IMR-90 (cell line): Measurements from ENCODE around the gene C4orf17.

Experiments used
- CEBPB ChIP-seq: IDR thresholded peaks from 2 replicates; pipeline ENCODE4 v1.6.1; 2012; ENCODE audit warnings: low read depth, low read length, improper control_type of control experiment
- FOS ChIP-seq: fragments of 150-350 bp; IDR thresholded peaks from 2 replicates; pipeline ENCODE4 v1.6.1; 2016; ENCODE audit warnings: low read depth, low read length
- MXI1 ChIP-seq: IDR thresholded peaks from 2 replicates; pipeline ENCODE4 v1.6.1; 2012; ENCODE audit warnings: low read depth, mild to moderate bottlenecking, low read length, moderate library complexity, borderline replicate concordance
- POLR2A ChIP-seq: IDR thresholded peaks from 2 replicates; pipeline ENCODE4 v1.6.1; 2012; ENCODE audit warnings: mild to moderate bottlenecking, low read depth, low read length
- RAD21 ChIP-seq: IDR thresholded peaks from 2 replicates; pipeline ENCODE4 v1.6.1; 2012; ENCODE audit warnings: low read length, improper control_type of control experiment
- TF ChIP-seq, protein P1 (sequence below): conservative IDR thresholded peaks from 2 replicates; pipeline ENCODE4 v1.5.1; 2012; ENCODE audit warnings: mild to moderate bottlenecking, low read depth, low read length, improper control_type of control experiment
- TF ChIP-seq, protein P2 (sequence below): fragments of 150-350 bp; IDR thresholded peaks from 2 replicates; pipeline ENCODE4 v1.6.1; 2016; ENCODE audit warnings: low read depth, mild to moderate bottlenecking, low read length, moderate library complexity, borderline replicate concordance

DNA sequence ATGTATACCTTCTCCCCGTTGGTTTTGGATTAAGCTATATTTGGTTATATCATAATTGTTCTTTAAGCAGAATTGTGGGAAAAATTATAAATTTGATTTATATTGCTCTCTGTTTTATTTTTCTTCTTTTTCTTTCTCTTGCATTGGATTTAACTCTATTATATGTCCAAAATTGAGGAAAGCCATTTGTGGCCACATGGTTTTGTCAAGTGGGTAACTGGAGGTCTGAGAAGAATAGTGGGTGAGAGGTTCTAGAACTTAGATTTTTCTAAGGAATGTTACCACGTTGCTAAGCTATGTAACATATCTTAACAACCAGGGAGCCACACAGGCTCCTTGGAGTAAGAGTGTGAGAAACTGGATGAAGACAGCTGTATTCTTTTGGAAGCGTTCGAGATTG is at the start of gene C4orf17:
- TF ChIP-seq, protein P1, sequence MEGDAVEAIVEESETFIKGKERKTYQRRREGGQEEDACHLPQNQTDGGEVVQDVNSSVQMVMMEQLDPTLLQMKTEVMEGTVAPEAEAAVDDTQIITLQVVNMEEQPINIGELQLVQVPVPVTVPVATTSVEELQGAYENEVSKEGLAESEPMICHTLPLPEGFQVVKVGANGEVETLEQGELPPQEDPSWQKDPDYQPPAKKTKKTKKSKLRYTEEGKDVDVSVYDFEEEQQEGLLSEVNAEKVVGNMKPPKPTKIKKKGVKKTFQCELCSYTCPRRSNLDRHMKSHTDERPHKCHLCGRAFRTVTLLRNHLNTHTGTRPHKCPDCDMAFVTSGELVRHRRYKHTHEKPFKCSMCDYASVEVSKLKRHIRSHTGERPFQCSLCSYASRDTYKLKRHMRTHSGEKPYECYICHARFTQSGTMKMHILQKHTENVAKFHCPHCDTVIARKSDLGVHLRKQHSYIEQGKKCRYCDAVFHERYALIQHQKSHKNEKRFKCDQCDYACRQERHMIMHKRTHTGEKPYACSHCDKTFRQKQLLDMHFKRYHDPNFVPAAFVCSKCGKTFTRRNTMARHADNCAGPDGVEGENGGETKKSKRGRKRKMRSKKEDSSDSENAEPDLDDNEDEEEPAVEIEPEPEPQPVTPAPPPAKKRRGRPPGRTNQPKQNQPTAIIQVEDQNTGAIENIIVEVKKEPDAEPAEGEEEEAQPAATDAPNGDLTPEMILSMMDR: no peak
- TF ChIP-seq POLR2A (no peak), MXI1 (no peak), CEBPB (no peak), RAD21 (no peak), FOS (no peak)
- TF ChIP-seq, protein P2, sequence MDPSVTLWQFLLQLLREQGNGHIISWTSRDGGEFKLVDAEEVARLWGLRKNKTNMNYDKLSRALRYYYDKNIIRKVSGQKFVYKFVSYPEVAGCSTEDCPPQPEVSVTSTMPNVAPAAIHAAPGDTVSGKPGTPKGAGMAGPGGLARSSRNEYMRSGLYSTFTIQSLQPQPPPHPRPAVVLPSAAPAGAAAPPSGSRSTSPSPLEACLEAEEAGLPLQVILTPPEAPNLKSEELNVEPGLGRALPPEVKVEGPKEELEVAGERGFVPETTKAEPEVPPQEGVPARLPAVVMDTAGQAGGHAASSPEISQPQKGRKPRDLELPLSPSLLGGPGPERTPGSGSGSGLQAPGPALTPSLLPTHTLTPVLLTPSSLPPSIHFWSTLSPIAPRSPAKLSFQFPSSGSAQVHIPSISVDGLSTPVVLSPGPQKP: no peak
